ENCODE results near the gene HOATZ. TPM values are rescaled to one million over a fixed set of nuclear protein-coding genes. Genes with fewer than 3 reads are reported as not detected.

The HOATZ gene
- polyA plus RNA-seq, 1 of the 3 experiments (the other 2 are of a cell fraction): 4.9 TPM

GRCh38 chr11:111518668-111519067, 4.1 kb downstream of the HOATZ start:
- TF ChIP-seq MXI1 (IDR thresholded peaks at IDR 0.05; ENCODE audit: low read depth, low read length) (no peak), RFX5 (IDR thresholded peaks at IDR 0.05; ENCODE audit: low read length) (no peak), CTCF (IDR thresholded peaks at IDR 0.05) (no peak), RXRA (IDR thresholded peaks at IDR 0.05; ENCODE audit: borderline replicate concordance, low read depth) (no peak), MEF2A (IDR thresholded peaks at IDR 0.05; ENCODE audit: borderline replicate concordance, low read depth) (no peak), TAF1 (IDR thresholded peaks at IDR 0.05; ENCODE audit: borderline replicate concordance, low read depth, low read length) (no peak), NRF1 (IDR thresholded peaks at IDR 0.05; ENCODE audit: low read depth, low read length) (no peak), SIN3A (IDR thresholded peaks at IDR 0.05; ENCODE audit: borderline replicate concordance, low read depth, low read length) (no peak), CHD2 (IDR thresholded peaks at IDR 0.05; ENCODE audit: low read length, partially characterized antibody) (no peak), TCF12 (IDR thresholded peaks at IDR 0.05) (no peak), TEAD4 (IDR thresholded peaks at IDR 0.05; ENCODE audit: borderline replicate concordance, insufficient read depth) (no peak), EZH2phosphoT487 (IDR thresholded peaks at IDR 0.05; ENCODE audit: borderline replicate concordance, low read depth) (no peak), FOSL2 (IDR thresholded peaks at IDR 0.05; ENCODE audit: borderline replicate concordance, low read depth) (no peak), NFIC (IDR thresholded peaks at IDR 0.05; ENCODE audit: borderline replicate concordance) (no peak), RAD21 (IDR thresholded peaks at IDR 0.05; ENCODE audit: low read length) (no peak), ZBTB33 (IDR thresholded peaks at IDR 0.05; ENCODE audit: borderline replicate concordance, low read depth) (no peak)
- TF ChIP-seq, protein P1, sequence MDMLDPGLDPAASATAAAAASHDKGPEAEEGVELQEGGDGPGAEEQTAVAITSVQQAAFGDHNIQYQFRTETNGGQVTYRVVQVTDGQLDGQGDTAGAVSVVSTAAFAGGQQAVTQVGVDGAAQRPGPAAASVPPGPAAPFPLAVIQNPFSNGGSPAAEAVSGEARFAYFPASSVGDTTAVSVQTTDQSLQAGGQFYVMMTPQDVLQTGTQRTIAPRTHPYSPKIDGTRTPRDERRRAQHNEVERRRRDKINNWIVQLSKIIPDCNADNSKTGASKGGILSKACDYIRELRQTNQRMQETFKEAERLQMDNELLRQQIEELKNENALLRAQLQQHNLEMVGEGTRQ (IDR thresholded peaks at IDR 0.05; ENCODE audit: borderline replicate concordance, low read depth, low read length): no peak
- Histone ChIP-seq H3K27me3 (ENCODE audit: insufficient read depth) (no peaks in the 10 kb centered on the region), H3K27ac (ENCODE audit: low read depth in 2 of 2, low read length in 1 of 2) (no peak overlapping the region), H3K4me3 (ENCODE audit: low read depth in 2 of 2, low read length in 1 of 2) (no peak overlapping the region), H3K79me2 (ENCODE audit: insufficient read depth) (no peaks in the 10 kb centered on the region), H3K36me3 (replicated peaks in 1 of 2; ENCODE audit: control insufficient read depth in 1 of 2, insufficient read depth in 2 of 2, low read length in 1 of 2) (no peaks in the 10 kb centered on the region), H2AFZ (ENCODE audit: low read depth) (no peak overlapping the region; the same call in 1 of the 2 replicates), H3K4me1 (ENCODE audit: control insufficient read depth in 1 of 2, insufficient read depth in 2 of 2, low read depth in 1 of 2, low read length in 1 of 2) (peaks cover 6 to 24% of the 10 kb centered on the region in 2 experiments; a peak in 3 of 4 replicates), H3K9me2 (no peaks in the 10 kb centered on the region), H3K9me3 (no peaks in the 10 kb centered on the region), H3K9ac (no peak overlapping the region), H3K4me2 (no peak overlapping the region), H3F3A (replicated peaks; ENCODE audit: insufficient read depth) (peaks cover 31% of the 10 kb centered on the region), H4K20me1 (ENCODE audit: insufficient read depth) (no peaks in the 10 kb centered on the region)
- CTCF ChIA-PET: interaction anchor here (1.1 to 1.5 kb wide), 2 partner anchors 11 to 16 kb away, joined by 3 read pairs; no protein-coding TSS in a partner anchor
- no peak for DNase-seq
- WGBS (ENCODE audit: low lambda C conversion rate): 82% methylated on average over 1 of the region's 1 CpG
- POLR2A ChIA-PET: no interaction called here

All from SK-N-SH (cell line).